Parathyroid adenoma (tissue), 2 donors: ENCODE data around the gene CCDC32.
A peak's percentile ranks its signal among the peaks of the same experiment; 100 is the strongest.

Source experiments
- H2AFZ ChIP-seq: fragments of 300-600 bp; sonication (generic); one replicate; pipeline ENCODE4 v1.7.0; 2017; ENCODE audit warnings: antibody characterized with exemption, mild to moderate bottlenecking
- H3K27ac ChIP-seq: fragments of 300-600 bp; sonication (generic); one replicate; pipeline ENCODE4 v1.7.0; 2017
- H3K27me3 ChIP-seq: fragments of 300-600 bp; sonication (generic); one replicate; pipeline ENCODE4 v1.7.0; 2017; ENCODE audit warnings: low read length; ENCODE audit not compliant: control insufficient read depth, insufficient read depth
- H3K36me3 ChIP-seq: fragments of 300-600 bp; sonication (generic); one replicate; pipeline ENCODE4 v1.7.0; 2017; ENCODE audit warnings: low read length; ENCODE audit not compliant: control insufficient read depth, insufficient read depth
- H3K4me1 ChIP-seq: fragments of 300-600 bp; sonication (generic); one replicate; pipeline ENCODE4 v1.7.0; 2017; ENCODE audit warnings: control low read depth
- H3K4me2 ChIP-seq: fragments of 300-600 bp; sonication (generic); one replicate; pipeline ENCODE4 v1.7.0; 2017; ENCODE audit warnings: low read length
- H3K4me3 ChIP-seq: fragments of 300-600 bp; sonication (generic); one replicate; pipeline ENCODE4 v1.7.0; 2017; ENCODE audit warnings: low read depth, low read length
- H3K79me2 ChIP-seq: fragments of 300-600 bp; sonication (generic); one replicate; pipeline ENCODE4 v1.7.0; 2017; ENCODE audit warnings: control low read depth
- H3K9ac ChIP-seq: fragments of 300-600 bp; sonication (generic); one replicate; pipeline ENCODE4 v1.7.0; 2017; ENCODE audit warnings: mild to moderate bottlenecking
- H3K9me3 ChIP-seq: fragments of 300-600 bp; sonication (generic); one replicate; pipeline ENCODE4 v1.7.0; 2017; ENCODE audit warnings: low read length; ENCODE audit not compliant: control insufficient read depth
- CTCF ChIP-seq: fragments of 300-600 bp; sonication (generic); IDR thresholded peaks from one replicate; pipeline ENCODE4 v1.7.0; 2017; ENCODE audit warnings: antibody characterized with exemption, mild to moderate bottlenecking
- donor health status: primary hyperparathyroidism.

The CCDC32 gene

GRCh38 chr15:40594429-40594836 lies 29.6 kb upstream of the CCDC32 start:
- H3K4me2 ChIP-seq = peak overlapping the region; percentile 92
- no peaks in the 10 kb centered on the region for H3K27me3 ChIP-seq
- TF ChIP-seq CTCF = no peak
- H3K79me2 ChIP-seq = no peaks in the 10 kb centered on the region
- H3K4me1 ChIP-seq = no peaks in the 10 kb centered on the region
- H3K9ac ChIP-seq = no peak overlapping the region
- no peaks in the 10 kb centered on the region for H3K36me3 ChIP-seq
- no peaks in the 10 kb centered on the region for H3K9me3 ChIP-seq
- H3K4me3 ChIP-seq = peak overlapping the region; percentile 90
- H2AFZ ChIP-seq = peak overlapping the region; percentile 87
- peak overlapping the region; percentile 96 for H3K27ac ChIP-seq

GRCh38 chr15:40593588-40594428 lies 29.0 kb upstream of the CCDC32 start, which contains the start of gene KNL1:
Gene KNL1 (plus strand): TSS chr15:40594249. CDS start chr15:40602932, 8,683 bp downstream.
- H3K79me2 ChIP-seq = no peaks in the 10 kb centered on the region
- peak within 1 kb of the TSS; percentile 90 for H3K4me3 ChIP-seq
- H3K9me3 ChIP-seq = no peaks in the 10 kb centered on the region
- no peaks in the 10 kb centered on the region for H3K4me1 ChIP-seq
- no peak for TF ChIP-seq CTCF
- H2AFZ ChIP-seq = peak within 1 kb of the TSS; percentile 87
- H3K27ac ChIP-seq = peak within 1 kb of the TSS; percentile 96
- peak within 1 kb of the TSS; percentile 92 for H3K4me2 ChIP-seq
- no peaks in the 10 kb centered on the region for H3K36me3 ChIP-seq
- H3K27me3 ChIP-seq = no peaks in the 10 kb centered on the region
- no peak within 1 kb of the TSS for H3K9ac ChIP-seq

GRCh38 chr15:40593165-40593564 lies 28.3 kb upstream of the CCDC32 start:
- H3K4me3 ChIP-seq = no peak overlapping the region
- no peaks in the 10 kb centered on the region for H3K27me3 ChIP-seq
- peak overlapping the region; percentile 29 for H3K27ac ChIP-seq
- H3K4me2 ChIP-seq = no peak overlapping the region
- no peaks in the 10 kb centered on the region for H3K79me2 ChIP-seq
- H3K9ac ChIP-seq = no peak overlapping the region
- no peaks in the 10 kb centered on the region for H3K9me3 ChIP-seq
- TF ChIP-seq CTCF = no peak
- H3K4me1 ChIP-seq = no peaks in the 10 kb centered on the region
- H3K36me3 ChIP-seq = no peaks in the 10 kb centered on the region
- H2AFZ ChIP-seq = peak overlapping the region; percentile 58

- Histone ChIP-seq H3K9me3 (no peaks in the 10 kb centered on the region), H3K4me1 (no peaks in the 10 kb centered on the region), H3K79me2 (no peaks in the 10 kb centered on the region), H3K4me3 (no peak overlapping the region), H3K36me3 (no peaks in the 10 kb centered on the region), H3K27ac (no peak overlapping the region), H3K27me3 (no peaks in the 10 kb centered on the region), H3K4me2 (no peak overlapping the region), H2AFZ (no peak overlapping the region), H3K9ac (no peak overlapping the region)
- TF ChIP-seq CTCF = no peak
Measured at GRCh38 chr15:40591389-40591788, 26.5 kb upstream of the CCDC32 start.

- no peaks in the 10 kb centered on the region for H3K36me3 ChIP-seq
- H3K9ac ChIP-seq = no peak overlapping the region
- no peak for TF ChIP-seq CTCF
- H3K27ac ChIP-seq = no peak overlapping the region
- H2AFZ ChIP-seq = no peak overlapping the region
- no peaks in the 10 kb centered on the region for H3K9me3 ChIP-seq
- H3K79me2 ChIP-seq = no peaks in the 10 kb centered on the region
- no peaks in the 10 kb centered on the region for H3K4me1 ChIP-seq
- no peak overlapping the region for H3K4me3 ChIP-seq
- no peaks in the 10 kb centered on the region for H3K27me3 ChIP-seq
- H3K4me2 ChIP-seq = no peak overlapping the region
Measured at GRCh38 chr15:40590667-40591050, 25.8 kb upstream of the CCDC32 start.
